Cardiac muscle cell (in vitro differentiated cells and primary cell): ENCODE results near the gene CACNA1C. TPM values are rescaled to one million over a fixed set of nuclear protein-coding genes. Genes with fewer than 3 reads are reported as not detected.

Source experiments
- DNase-seq, 2 donors: peaks; one replicate each; pipeline versions ENCODE4 v3.0.0 to v3.0.0-alpha.2; 2010 to 2017; ENCODE audit warnings: low read depth in 1 of 2, low spot score in 1 of 2
- H3K27ac ChIP-seq: fragments of 200-600 bp; sonication (generic); 2 replicates; pipeline ENCODE4 v1.5.1; 2016
- H3K27me3 ChIP-seq: fragments of 200-600 bp; sonication (generic); 2 replicates; pipeline ENCODE4 v1.6.0; 2016; ENCODE audit warnings: control low read depth
- H3K36me3 ChIP-seq: fragments of 200-600 bp; sonication (generic); 2 replicates; pipeline ENCODE4 v1.5.1; 2016; ENCODE audit warnings: control low read depth
- H3K4me1 ChIP-seq: fragments of 200-600 bp; sonication (generic); 2 replicates; pipeline ENCODE4 v1.8.1; 2017; ENCODE audit warnings: low read depth, mild to moderate bottlenecking, mixed run types
- H3K4me3 ChIP-seq: fragments of 200-600 bp; sonication (generic); 2 replicates; pipeline ENCODE4 v1.5.1; 2016; ENCODE audit warnings: mild to moderate bottlenecking
- H3K9me3 ChIP-seq: fragments of 200-600 bp; sonication (generic); 2 replicates; pipeline ENCODE4 v1.5.1; 2017; ENCODE audit warnings: low read depth, mild to moderate bottlenecking, control low read depth
- CTCF ChIP-seq: IDR thresholded peaks from 2 replicates; pipeline ENCODE4 v1.5.1; 2012; ENCODE audit warnings: low read depth, mild to moderate bottlenecking, low read length
- polyA plus RNA-seq: library from polyadenylated mRNA; unstranded; fragments of >200 nt; fragmentation: Nextera tagmentation; extraction: Ambion mirVana; gene quantifications from 2 replicates; pipeline ENCODE4 v1.2.1, GENCODE V29; 2016
- total RNA-seq: library from RNA; depleted of rRNA; stranded (reverse); fragments of >200 nt; gene quantifications from 2 replicates; pipeline ENCODE4 v1.2.3, GENCODE V29; 2016

Gene CACNA1C
- total and polyA plus RNA-seq, 2 experiments from 2014 or later: 40.8 to 77.8 TPM

- peaks cover 11% of the 10 kb centered on the region for H3K4me1 ChIP-seq
- no peak for TF ChIP-seq CTCF
- H3K27ac ChIP-seq: no peak overlapping the region
- no peaks in the 10 kb centered on the region for H3K36me3 ChIP-seq
- DNase-seq: no peak
- H3K9me3 ChIP-seq: no peaks in the 10 kb centered on the region
- H3K4me3 ChIP-seq: no peak overlapping the region
- no peaks in the 10 kb centered on the region for H3K27me3 ChIP-seq
Observed at GRCh38 chr12:2348482-2348852, 295.7 kb downstream of the CACNA1C start.

DNA sequence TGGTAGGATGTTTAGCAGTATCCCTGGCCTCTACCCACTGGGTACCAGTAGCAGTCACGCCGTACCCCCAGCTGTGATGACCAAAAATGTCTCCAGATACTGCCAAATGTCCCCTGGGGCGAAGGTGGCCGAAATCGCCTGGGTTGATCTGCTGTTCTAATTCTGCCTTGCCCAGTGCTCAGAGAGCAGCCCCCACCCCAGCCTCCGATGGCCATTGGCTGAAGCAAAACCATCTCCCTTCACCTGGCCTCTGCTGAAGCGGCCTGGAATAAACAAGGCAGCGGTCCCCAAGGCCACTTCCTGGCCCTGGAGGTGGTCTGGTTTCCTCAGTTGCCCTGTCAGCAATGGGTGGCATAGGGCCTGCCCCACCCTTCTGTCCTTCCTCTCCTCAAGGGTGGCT is 298.4 kb downstream of the CACNA1C start:
- Histone ChIP-seq H3K4me1 (peaks cover 28% of the 10 kb centered on the region), H3K4me3 (no peak overlapping the region), H3K9me3 (no peaks in the 10 kb centered on the region), H3K27me3 (no peaks in the 10 kb centered on the region), H3K27ac (no peak overlapping the region), H3K36me3 (no peaks in the 10 kb centered on the region)
- DNase-seq: no peak
- no peak for TF ChIP-seq CTCF

- no peak for TF ChIP-seq CTCF
- Histone ChIP-seq H3K27me3 (no peaks in the 10 kb centered on the region), H3K9me3 (no peaks in the 10 kb centered on the region), H3K27ac (no peak overlapping the region), H3K4me1 (peaks cover 28% of the 10 kb centered on the region), H3K4me3 (no peak overlapping the region), H3K36me3 (no peaks in the 10 kb centered on the region)
- no peak for DNase-seq
Observed at GRCh38 chr12:2352203-2352602, 299.4 kb downstream of the CACNA1C start.

- DNase-seq: no peak
- no peaks in the 10 kb centered on the region for H3K27me3 ChIP-seq
- no peak for TF ChIP-seq CTCF
- no peaks in the 10 kb centered on the region for H3K9me3 ChIP-seq
- H3K27ac ChIP-seq: peak overlapping the region; percentile 70
- no peaks in the 10 kb centered on the region for H3K36me3 ChIP-seq
- peaks cover 26% of the 10 kb centered on the region for H3K4me1 ChIP-seq
- no peak overlapping the region for H3K4me3 ChIP-seq
Observed at GRCh38 chr12:2353281-2353680, 300.5 kb downstream of the CACNA1C start.

DNA sequence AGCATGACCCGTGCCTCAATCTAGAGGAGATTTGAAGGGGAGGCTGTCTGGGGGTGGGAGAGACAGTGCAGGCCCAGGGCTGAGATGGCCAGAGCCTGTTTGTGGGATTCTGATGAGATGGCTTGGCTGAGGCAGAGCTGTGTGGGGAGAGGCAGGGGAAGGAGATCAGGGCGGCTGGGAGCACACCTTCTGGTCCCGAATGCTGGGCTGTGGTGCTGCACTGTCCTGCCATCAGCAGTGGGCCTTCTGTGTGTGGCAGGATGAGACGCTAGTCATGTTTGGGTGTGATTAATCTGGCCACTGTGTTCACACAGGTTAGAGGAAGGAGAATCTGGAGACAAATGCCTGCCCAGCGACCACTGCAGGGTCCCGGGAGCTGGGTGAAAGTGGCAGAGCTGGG is 300.9 kb downstream of the CACNA1C start:
- no peaks in the 10 kb centered on the region for H3K9me3 ChIP-seq
- no peaks in the 10 kb centered on the region for H3K36me3 ChIP-seq
- TF ChIP-seq CTCF: no peak
- no peaks in the 10 kb centered on the region for H3K27me3 ChIP-seq
- no peak overlapping the region for H3K4me3 ChIP-seq
- H3K27ac ChIP-seq: peak overlapping the region; percentile 70
- no peak for DNase-seq
- H3K4me1 ChIP-seq: peaks cover 22% of the 10 kb centered on the region
